Measurements from ENCODE around the gene PLD3.

Gene PLD3

GRCh38 chr19:40339018-40339728, 9.3 kb upstream of the PLD3 start:
- DNase-seq (ENCODE audit: low read depth), result no peak
- H3K4me3 ChIP-seq (ENCODE audit: low read depth, low read length), result no peak overlapping the region
- TF ChIP-seq CTCF (conservative IDR thresholded peaks at IDR 0.05; ENCODE audit: low read depth, low read length), result no peak

GRCh38 chr19:40341601-40342482, 6.7 kb upstream of the PLD3 start:
- no peak overlapping the region for H3K4me3 ChIP-seq (ENCODE audit: low read depth, low read length)
- no peak for DNase-seq (ENCODE audit: low read depth)
- no peak for TF ChIP-seq CTCF (conservative IDR thresholded peaks at IDR 0.05; ENCODE audit: low read depth, low read length)

GRCh38 chr19:40342644-40343311, 5.7 kb upstream of the PLD3 start:
- H3K4me3 ChIP-seq (ENCODE audit: low read depth, low read length), result no peak overlapping the region
- no peak for DNase-seq (ENCODE audit: low read depth)
- TF ChIP-seq CTCF (conservative IDR thresholded peaks at IDR 0.05; ENCODE audit: low read depth, low read length), result no peak

- DNase-seq (ENCODE audit: low read depth), result no peak
- H3K4me3 ChIP-seq (ENCODE audit: low read depth, low read length), result no peak overlapping the region
- TF ChIP-seq CTCF (conservative IDR thresholded peaks at IDR 0.05; ENCODE audit: low read depth, low read length), result no peak
These were observed 4.1 kb upstream of the PLD3 start for GRCh38 chr19:40344422-40344821.

- peak overlapping the region; percentile 83 for H3K4me3 ChIP-seq (ENCODE audit: low read depth, low read length)
- DNase-seq (ENCODE audit: low read depth), result peak; percentile 41
- no peak for TF ChIP-seq CTCF (conservative IDR thresholded peaks at IDR 0.05; ENCODE audit: low read depth, low read length)
These were observed 539 bp downstream of the PLD3 start for GRCh38 chr19:40348961-40349507.

- H3K4me3 ChIP-seq (ENCODE audit: low read depth, low read length), result no peak overlapping the region
- no peak for DNase-seq (ENCODE audit: low read depth)
- TF ChIP-seq CTCF (conservative IDR thresholded peaks at IDR 0.05; ENCODE audit: low read depth, low read length), result no peak
These were observed 7.6 kb downstream of the PLD3 start for GRCh38 chr19:40355975-40356680.
